Epithelial cell of proximal tubule (primary cell): ENCODE results near the gene PGBD2. TPM values are rescaled to one million over a fixed set of nuclear protein-coding genes. Genes with fewer than 3 reads are reported as not detected.
"Not testable (repeated sequence)": the region's sequence is repeated elsewhere in the genome, so short reads cannot be mapped to it uniquely, and the experiment has no call there.

ENCODE experiments used
- DNase-seq: peaks from one replicate; pipeline ENCODE4 v3.0.0-alpha.2; 2011; ENCODE audit warnings: low read depth
- H3K4me3 ChIP-seq: 2 replicates; pipeline ENCODE4 v1.5.1; 2011; ENCODE audit warnings: low read depth, mild to moderate bottlenecking, low read length
- total RNA-seq: library from RNA; depleted of rRNA; stranded (reverse); fragments of >200 nt; gene quantifications from 2 replicates; pipeline ENCODE4 v1.2.3, GENCODE V29; 2015

Gene PGBD2
- total RNA-seq, 1 donor from 2014 or later, result 2.7 TPM

GRCh38 chr1:248944134-248944999 is 38.3 kb downstream of the PGBD2 start:
- not testable (repeated sequence) for DNase-seq, H3K4me3 ChIP-seq

GRCh38 chr1:248945000-248945423 is 39.0 kb downstream of the PGBD2 start:
- not testable (repeated sequence) for DNase-seq, H3K4me3 ChIP-seq

GRCh38 chr1:248945453-248945852 is 39.4 kb downstream of the PGBD2 start:
- DNase-seq, H3K4me3 ChIP-seq: not testable (repeated sequence)

- not testable (repeated sequence) for H3K4me3 ChIP-seq, DNase-seq
These were observed 39.9 kb downstream of the PGBD2 start for GRCh38 chr1:248945856-248946416.

Other genes starting within 250 kb of the PGBD2 start
- not detected in 2 replicates for gene OR14I1, start 203.5 kb upstream of the PGBD2 start, total RNA-seq
- gene LYPD8, start 150.5 kb upstream of the PGBD2 start, total RNA-seq, result not detected in 2 replicates
- 23.5 and 25.6 TPM in 2 replicates for gene SH3BP5L, start 80.3 kb upstream of the PGBD2 start, total RNA-seq
- gene ZNF672, start 68.0 kb upstream of the PGBD2 start, total RNA-seq, result 26.1 and 32.6 TPM in 2 replicates
- 24.0 and 35.7 TPM in 2 replicates for gene ZNF692, start 47.1 kb upstream of the PGBD2 start, total RNA-seq